GM23248 (cell line): ENCODE measurements around the gene UPK1B. TPM values are rescaled to one million over a fixed set of nuclear protein-coding genes. Genes with fewer than 3 reads are reported as not detected.
A peak's percentile ranks its signal among the peaks of the same experiment; 100 is the strongest.

Source experiments
- DNase-seq: peaks from one replicate; pipeline ENCODE4 v3.0.0-alpha.2; 2015
- H2AFZ ChIP-seq: fragments of 200-600 bp; sonication (generic); 2 replicates; pipeline ENCODE4 v1.6.1; 2016; ENCODE audit warnings: antibody characterized with exemption
- H3F3A ChIP-seq: fragments of 200-600 bp; sonication (generic); 2 replicates; pipeline ENCODE4 v1.6.1; 2016; ENCODE audit warnings: mild to moderate bottlenecking, antibody characterized with exemption, mixed run types; ENCODE audit not compliant: insufficient read depth
- H3K27ac ChIP-seq: fragments of 200-600 bp; sonication (generic); 2 replicates; pipeline ENCODE4 v1.5.1; 2016; ENCODE audit warnings: mild to moderate bottlenecking
- H3K27me3 ChIP-seq: fragments of 200-600 bp; sonication (generic); replicated peaks from 2 replicates; pipeline ENCODE4 v1.6.1; 2016; ENCODE audit warnings: mild to moderate bottlenecking; ENCODE audit not compliant: insufficient read depth
- H3K36me3 ChIP-seq: fragments of 200-600 bp; sonication (generic); 2 replicates; pipeline ENCODE4 v1.6.1; 2016; ENCODE audit warnings: low read depth, mild to moderate bottlenecking
- H3K4me1 ChIP-seq: fragments of 200-600 bp; sonication (generic); 2 replicates; pipeline ENCODE4 v1.6.1; 2016; ENCODE audit warnings: mild to moderate bottlenecking; ENCODE audit not compliant: insufficient read depth
- H3K4me2 ChIP-seq: fragments of 200-600 bp; sonication (generic); one replicate; pipeline ENCODE4 v1.6.1; 2016; ENCODE audit warnings: mild to moderate bottlenecking; ENCODE audit not compliant: unreplicated experiment
- H3K4me3 ChIP-seq: fragments of 200-600 bp; sonication (generic); 2 replicates; pipeline ENCODE4 v1.5.1; 2016; ENCODE audit warnings: mild to moderate bottlenecking
- H3K79me2 ChIP-seq: fragments of 200-600 bp; sonication (generic); 2 replicates; pipeline ENCODE4 v1.6.1; 2016; ENCODE audit warnings: mild to moderate bottlenecking; ENCODE audit not compliant: insufficient read depth
- H3K9ac ChIP-seq: fragments of 200-600 bp; sonication (generic); 2 replicates; pipeline ENCODE4 v1.6.1; 2016; ENCODE audit warnings: mild to moderate bottlenecking
- H3K9me2 ChIP-seq: fragments of 200-600 bp; sonication (generic); 2 replicates; pipeline ENCODE4 v1.6.1; 2016; ENCODE audit warnings: mixed run types, mild to moderate bottlenecking, moderate library complexity; ENCODE audit not compliant: insufficient read depth
- H3K9me3 ChIP-seq: fragments of 200-600 bp; sonication (generic); one replicate; pipeline ENCODE4 v1.6.1; 2017; ENCODE audit warnings: low read depth
- H4K20me1 ChIP-seq: fragments of 200-600 bp; sonication (generic); 2 replicates; pipeline ENCODE4 v1.6.0; 2016; ENCODE audit not compliant: insufficient read depth
- EZH2 ChIP-seq: fragments of 200-600 bp; sonication (generic); IDR thresholded peaks from 2 replicates; pipeline ENCODE4 v1.6.1; 2018; ENCODE audit warnings: antibody characterized with exemption, mild to moderate bottlenecking; ENCODE audit not compliant: insufficient read depth, poor library complexity, severe bottlenecking
- EZH2phosphoT487 ChIP-seq: fragments of 200-600 bp; sonication (generic); IDR thresholded peaks from 2 replicates; pipeline ENCODE4 v1.6.1; 2018; ENCODE audit warnings: antibody characterized with exemption, moderate library complexity, mild to moderate bottlenecking, low read depth; ENCODE audit not compliant: insufficient read depth
- WGBS, 2 experiments: methylation state at CpG; one replicate each; pipeline ENCODE4 v1.1.6; 2015 to 2017; ENCODE audit warnings: low lambda C conversion rate in 2 of 2, low coverage in 1 of 2; ENCODE audit errors: missing lambda C conversion rate in 2 of 2; 5-methylcytosine and 5-hydroxymethylcytosine counted together
- in situ Hi-C: fragments of 300-500 bp; cut with MboI; formaldehyde crosslinking; loops from 2 replicates; pipeline ENCODE4 v1.15.0; 2020
- polyA plus RNA-seq: library from polyadenylated mRNA; unstranded; fragments of >200 nt; fragmentation: Nextera tagmentation; extraction: Ambion mirVana; gene quantifications from 2 replicates; pipeline ENCODE4 v1.2.1, GENCODE V29; 2016
- total RNA-seq: library from RNA; depleted of rRNA; stranded (reverse); fragments of >200 nt; shearing (Covaris generic); gene quantifications from 2 replicates; pipeline ENCODE4 v1.2.3, GENCODE V29; 2014

Gene UPK1B
- total and polyA plus RNA-seq, 2 experiments from 2014 or later = not detected

- TF ChIP-seq EZH2phosphoT487 (no peak), EZH2 (no peak)
- Histone ChIP-seq H3K79me2 (peaks cover 45% of the 10 kb centered on the region), H3K4me3 (no peak overlapping the region), H3K9ac (no peak overlapping the region), H3K9me2 (no peaks in the 10 kb centered on the region), H3K27me3 (no peaks in the 10 kb centered on the region), H3K27ac (no peak overlapping the region), H2AFZ (no peak overlapping the region), H4K20me1 (no peaks in the 10 kb centered on the region), H3K4me1 (peaks cover 9% of the 10 kb centered on the region; the same call in 1 of the 2 replicates), H3K4me2 (no peak overlapping the region), H3K36me3 (peaks cover 54% of the 10 kb centered on the region), H3K9me3 (no peaks in the 10 kb centered on the region), H3F3A (0 out of 2 replicates have a peak, but pooled peaks cover 10% of the 10 kb centered on the region)
- in situ Hi-C loops = no loop called here
- peak; percentile 25 for DNase-seq
- WGBS, 2 experiments = 65 to 67% methylated on average over 6 of the region's 6 CpGs
Observed at GRCh38 chr3:119227070-119227850, 53.9 kb downstream of the UPK1B start.

- H3K36me3 ChIP-seq = peaks cover 59% of the 10 kb centered on the region
- DNase-seq = peak; percentile 29
- in situ Hi-C loops = no loop called here
- WGBS, 2 experiments = 59% methylated on average over 2 of the region's 2 CpGs
- no peaks in the 10 kb centered on the region for H3K9me2 ChIP-seq
- no peak overlapping the region for H3K4me2 ChIP-seq
- TF ChIP-seq EZH2 (no peak), EZH2phosphoT487 (no peak)
- peaks cover 10% of the 10 kb centered on the region; the same call in 1 of the 2 replicates for H3F3A ChIP-seq
- H2AFZ ChIP-seq = no peak overlapping the region
- 0 out of 2 replicates have a peak overlapping the region, but pooled peaks have one; percentile 22 for H3K27ac ChIP-seq
- H3K79me2 ChIP-seq = peaks cover 57% of the 10 kb centered on the region
- H3K4me3 ChIP-seq = no peak overlapping the region
- H3K9ac ChIP-seq = no peak overlapping the region
- H3K9me3 ChIP-seq = no peaks in the 10 kb centered on the region
- H3K4me1 ChIP-seq = peaks cover 11% of the 10 kb centered on the region; the same call in 1 of the 2 replicates
- H4K20me1 ChIP-seq = no peaks in the 10 kb centered on the region
- H3K27me3 ChIP-seq = no peaks in the 10 kb centered on the region
Observed at GRCh38 chr3:119228373-119229145, 55.2 kb downstream of the UPK1B start.

- Histone ChIP-seq H3K9ac (no peak overlapping the region), H3K4me2 (no peak overlapping the region), H3F3A (peaks cover 10% of the 10 kb centered on the region), H3K4me3 (no peak overlapping the region), H2AFZ (no peak overlapping the region), H3K79me2 (peaks cover 63% of the 10 kb centered on the region), H4K20me1 (no peaks in the 10 kb centered on the region), H3K9me2 (no peaks in the 10 kb centered on the region), H3K4me1 (peaks cover 18% of the 10 kb centered on the region), H3K27ac (no peak overlapping the region), H3K27me3 (no peaks in the 10 kb centered on the region), H3K36me3 (peaks cover 60% of the 10 kb centered on the region), H3K9me3 (no peaks in the 10 kb centered on the region)
- TF ChIP-seq EZH2 (no peak), EZH2phosphoT487 (no peak)
- no peak for DNase-seq
- in situ Hi-C loops = no loop called here
- 82 to 84% methylated on average over 7 of the region's 7 CpGs for WGBS, 2 experiments
Observed at GRCh38 chr3:119229190-119229589, 55.8 kb downstream of the UPK1B start.

- Histone ChIP-seq H3F3A (peaks cover 16% of the 10 kb centered on the region), H3K4me2 (no peak overlapping the region), H4K20me1 (no peaks in the 10 kb centered on the region), H3K27ac (no peak overlapping the region), H3K79me2 (peaks cover 64% of the 10 kb centered on the region), H3K36me3 (peaks cover 51% of the 10 kb centered on the region), H3K27me3 (no peaks in the 10 kb centered on the region), H3K4me3 (no peak overlapping the region), H3K9me3 (no peaks in the 10 kb centered on the region), H2AFZ (no peak overlapping the region), H3K9me2 (no peaks in the 10 kb centered on the region), H3K9ac (no peak overlapping the region), H3K4me1 (peaks cover 26% of the 10 kb centered on the region)
- 92 to 96% methylated on average over 7 of the region's 7 CpGs for WGBS, 2 experiments
- no peak for DNase-seq
- TF ChIP-seq EZH2phosphoT487 (no peak), EZH2 (no peak)
- in situ Hi-C loops = no loop called here
Observed at GRCh38 chr3:119230071-119230470, 56.7 kb downstream of the UPK1B start.
